NT2/D1 (cell line): Measurements from ENCODE around the gene BAK1.

Experiments used
- DNase-seq: peaks from one replicate; pipeline ENCODE4 v3.0.0-alpha.2; 2011; ENCODE audit warnings: low read depth, low spot score
- H3K27me3 ChIP-seq: 2 replicates; pipeline ENCODE4 v1.6.0; 2011; ENCODE audit warnings: mild to moderate bottlenecking; ENCODE audit not compliant: insufficient read length, insufficient read depth
- H3K36me3 ChIP-seq: 2 replicates; pipeline ENCODE4 v1.6.1; 2011; ENCODE audit warnings: mild to moderate bottlenecking, low read length, mixed read lengths; ENCODE audit not compliant: insufficient read depth, insufficient read length
- H3K4me1 ChIP-seq: 2 replicates; pipeline ENCODE4 v1.5.1; 2011; ENCODE audit not compliant: insufficient read depth, insufficient read length
- H3K4me3 ChIP-seq: 2 replicates; pipeline ENCODE4 v1.5.1; 2011; ENCODE audit warnings: low read depth; ENCODE audit not compliant: insufficient read length
- H3K9ac ChIP-seq: 2 replicates; pipeline ENCODE4 v1.6.0; 2011; ENCODE audit warnings: low read depth; ENCODE audit not compliant: insufficient read length
- H3K9me3 ChIP-seq: 2 replicates; pipeline ENCODE4 v1.5.1; 2011; ENCODE audit warnings: mild to moderate bottlenecking, low read length; ENCODE audit not compliant: insufficient read depth
- SUZ12 ChIP-seq: IDR thresholded peaks from 2 replicates; pipeline ENCODE4 v1.6.1; 2011; ENCODE audit not compliant: insufficient read length, insufficient read depth; ENCODE audit errors: extremely low read depth
- YY1 ChIP-seq: IDR thresholded peaks from 2 replicates; pipeline ENCODE4 v1.6.1; 2011; ENCODE audit not compliant: insufficient read length, insufficient read depth
- ZNF274 ChIP-seq: IDR thresholded peaks from 2 replicates; pipeline ENCODE4 v1.6.1; 2011; ENCODE audit warnings: mild to moderate bottlenecking, low read depth, low read length

The BAK1 gene

DNA sequence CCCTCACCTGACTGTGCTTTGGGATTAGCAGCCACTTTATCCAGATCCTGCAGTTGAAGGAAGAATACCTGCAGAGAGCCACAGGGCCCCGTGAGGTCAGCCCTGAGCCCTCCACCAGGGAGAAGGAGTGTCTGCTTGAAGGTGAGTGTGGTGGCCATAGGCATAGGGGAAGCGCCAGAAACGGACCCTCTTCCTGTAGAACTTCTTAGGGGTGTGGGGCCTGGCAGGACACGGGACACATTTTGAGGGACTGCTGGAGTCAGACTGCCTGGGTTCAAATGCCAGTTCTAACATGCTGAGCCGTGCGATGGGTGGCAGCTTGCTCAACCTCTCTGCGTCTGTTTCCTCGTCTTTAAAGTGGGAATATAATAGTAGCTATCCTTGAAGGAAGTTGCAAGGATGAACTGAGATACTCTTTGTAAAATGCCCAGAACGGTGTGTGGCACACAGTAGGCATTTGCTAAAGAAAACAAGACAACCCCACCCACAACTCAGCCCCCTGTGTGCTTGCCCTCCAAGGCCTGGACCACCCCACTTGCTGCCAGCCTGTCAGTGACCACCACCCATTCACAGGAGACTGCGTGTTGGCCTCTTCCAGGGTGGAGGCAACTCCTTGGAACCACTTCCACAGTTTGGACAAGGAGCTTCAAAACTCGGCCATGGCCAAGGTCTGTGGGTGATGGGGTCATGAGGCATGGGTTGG, 4.8 kb upstream of the BAK1 start:
- no peak for TF ChIP-seq YY1
- TF ChIP-seq ZNF274 = no peak
- TF ChIP-seq SUZ12 = no peak
- H3K9me3 ChIP-seq = no peaks in the 10 kb centered on the region
- no peak overlapping the region for H3K4me3 ChIP-seq
- H3K27me3 ChIP-seq = no peaks in the 10 kb centered on the region
- DNase-seq = no peak
- H3K9ac ChIP-seq = no peak overlapping the region
- no peaks in the 10 kb centered on the region for H3K36me3 ChIP-seq
- peaks cover 3% of the 10 kb centered on the region for H3K4me1 ChIP-seq

DNA sequence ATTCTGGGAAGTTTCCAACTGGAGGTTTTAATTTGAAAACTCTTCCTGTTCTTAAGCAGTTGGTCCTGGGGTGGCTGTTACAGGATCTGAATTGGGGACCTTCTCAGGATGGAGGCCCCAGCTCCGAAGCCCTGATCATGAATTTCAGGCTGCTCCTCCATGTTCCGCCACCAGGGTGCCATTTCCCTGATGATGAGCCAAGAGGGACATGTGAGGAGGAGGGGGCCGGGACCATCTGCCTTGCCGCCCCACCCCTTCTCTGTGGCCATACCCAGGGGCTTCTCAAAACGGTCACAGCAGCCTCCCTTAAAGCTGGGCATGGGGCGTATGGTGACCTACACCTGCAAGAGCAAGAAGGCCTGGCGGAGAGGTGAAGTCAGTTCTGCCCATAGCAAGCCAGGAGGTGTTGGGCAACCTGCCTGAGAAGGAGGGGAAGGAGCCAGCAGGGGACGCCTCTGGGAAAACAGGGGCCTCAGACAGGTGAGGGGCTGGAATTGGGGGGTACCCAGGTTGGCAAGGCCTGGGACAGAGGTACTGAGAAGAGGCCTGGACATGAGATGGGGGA, 3.6 kb upstream of the BAK1 start:
- Histone ChIP-seq H3K27me3 (no peaks in the 10 kb centered on the region), H3K36me3 (no peaks in the 10 kb centered on the region), H3K9me3 (no peaks in the 10 kb centered on the region), H3K9ac (no peak overlapping the region), H3K4me1 (no peaks in the 10 kb centered on the region), H3K4me3 (no peak overlapping the region)
- no peak for DNase-seq
- no peak for TF ChIP-seq YY1
- TF ChIP-seq ZNF274 = no peak
- TF ChIP-seq SUZ12 = no peak

DNA sequence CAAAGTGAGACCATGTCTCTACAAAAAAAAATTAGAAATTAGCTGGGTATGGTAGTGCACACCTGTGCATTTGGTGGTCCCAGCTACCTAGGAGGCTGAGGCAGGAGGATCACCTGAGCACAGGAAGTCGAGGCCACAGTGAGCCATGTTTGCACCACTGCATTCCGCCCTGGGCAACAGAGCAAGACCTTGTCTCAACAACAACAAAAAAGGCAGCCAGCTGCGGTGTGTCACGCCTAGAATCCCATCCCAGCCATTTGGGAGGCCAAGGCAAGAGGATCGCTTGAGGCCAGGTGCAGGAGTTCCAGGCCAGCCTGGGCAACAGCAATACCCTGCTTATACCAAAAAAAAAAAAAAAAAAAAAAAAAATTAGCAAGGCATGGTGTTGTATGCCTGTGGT, 1.1 kb upstream of the BAK1 start:
- DNase-seq = no peak
- no peaks in the 10 kb centered on the region for H3K27me3 ChIP-seq
- no peak for TF ChIP-seq YY1
- TF ChIP-seq SUZ12 = no peak
- no peak for TF ChIP-seq ZNF274
- no peak overlapping the region for H3K9ac ChIP-seq
- H3K9me3 ChIP-seq = no peaks in the 10 kb centered on the region
- peaks cover 3% of the 10 kb centered on the region for H3K4me1 ChIP-seq
- peaks cover 22% of the 10 kb centered on the region for H3K36me3 ChIP-seq
- H3K4me3 ChIP-seq = no peak overlapping the region

DNA sequence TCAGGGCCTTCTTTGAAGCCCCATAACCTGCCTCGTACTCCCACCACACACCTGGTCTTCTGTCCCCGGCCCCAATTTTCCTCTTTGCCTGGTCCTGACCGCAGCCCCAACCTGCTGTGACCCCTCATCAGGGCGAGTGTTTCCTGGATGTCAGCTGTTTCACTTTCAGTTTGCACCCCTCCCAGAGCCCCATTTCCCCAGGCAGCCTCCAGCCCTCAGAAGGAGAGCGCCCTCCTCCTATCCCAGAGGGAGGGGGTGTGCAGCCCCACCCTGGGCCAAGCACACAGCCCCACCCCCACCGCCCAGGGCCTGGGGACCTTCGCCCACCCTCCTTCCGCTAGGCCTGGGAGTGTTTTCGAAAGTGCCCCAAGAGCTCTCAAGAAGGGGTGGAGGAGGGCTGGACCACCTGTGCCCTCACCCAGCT, 1.5 kb downstream of the BAK1 start:
- no peaks in the 10 kb centered on the region for H3K9me3 ChIP-seq
- H3K27me3 ChIP-seq = no peaks in the 10 kb centered on the region
- H3K9ac ChIP-seq = no peak overlapping the region
- peaks cover 43% of the 10 kb centered on the region for H3K36me3 ChIP-seq
- no peak overlapping the region for H3K4me3 ChIP-seq
- DNase-seq = no peak
- TF ChIP-seq ZNF274 (no peak), SUZ12 (no peak), YY1 (no peak)
- peaks cover 3% of the 10 kb centered on the region for H3K4me1 ChIP-seq

DNA sequence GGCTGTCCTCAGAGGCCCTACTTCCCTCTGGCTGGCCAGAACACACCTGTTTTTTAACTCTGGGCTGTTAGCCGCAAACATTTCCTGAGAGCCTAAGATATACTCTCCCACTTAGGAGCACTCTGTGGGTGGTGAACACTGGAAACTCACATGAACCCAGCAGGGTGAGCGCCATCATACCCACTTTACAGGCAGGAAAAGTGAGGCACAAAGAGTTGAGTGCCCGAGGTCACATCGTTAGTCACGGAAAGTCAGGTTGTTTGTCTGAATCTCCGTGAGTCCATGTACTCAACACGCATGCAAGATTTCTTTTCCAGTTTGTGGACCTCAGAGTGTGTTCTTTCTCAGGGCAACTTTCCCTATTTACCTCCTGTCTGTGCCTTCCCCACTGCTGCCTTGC, 1.9 kb downstream of the BAK1 start:
- Histone ChIP-seq H3K4me3 (no peak overlapping the region), H3K9me3 (no peaks in the 10 kb centered on the region), H3K4me1 (peaks cover 3% of the 10 kb centered on the region), H3K9ac (no peak overlapping the region), H3K27me3 (no peaks in the 10 kb centered on the region), H3K36me3 (peaks cover 43% of the 10 kb centered on the region)
- no peak for DNase-seq
- TF ChIP-seq SUZ12 = no peak
- no peak for TF ChIP-seq ZNF274
- TF ChIP-seq YY1 = no peak

DNA sequence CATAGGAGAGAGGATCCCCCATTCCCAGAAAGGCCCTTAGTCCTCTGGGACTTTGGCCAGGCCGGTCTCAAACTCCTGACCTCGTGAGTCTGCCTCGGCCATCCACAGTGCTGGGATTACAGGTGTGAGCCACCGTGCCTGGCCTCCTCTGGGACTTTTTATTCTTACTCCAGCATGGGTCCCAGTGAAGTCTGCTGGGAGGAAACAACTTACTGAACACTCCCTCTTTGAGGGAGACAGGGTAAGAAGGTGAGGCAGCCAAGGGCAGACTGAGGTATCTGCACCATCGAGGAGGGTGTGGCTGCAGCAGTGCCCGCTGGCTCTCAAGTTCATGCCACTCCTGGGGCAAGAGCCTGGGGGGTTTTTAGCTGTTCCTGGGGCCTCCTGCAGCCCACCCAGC, 2.4 kb downstream of the BAK1 start:
- TF ChIP-seq SUZ12 (no peak), YY1 (no peak), ZNF274 (no peak)
- H3K27me3 ChIP-seq = no peaks in the 10 kb centered on the region
- no peak overlapping the region for H3K9ac ChIP-seq
- H3K4me3 ChIP-seq = no peak overlapping the region
- peaks cover 3% of the 10 kb centered on the region for H3K4me1 ChIP-seq
- no peak for DNase-seq
- H3K36me3 ChIP-seq = peaks cover 43% of the 10 kb centered on the region
- H3K9me3 ChIP-seq = no peaks in the 10 kb centered on the region

DNA sequence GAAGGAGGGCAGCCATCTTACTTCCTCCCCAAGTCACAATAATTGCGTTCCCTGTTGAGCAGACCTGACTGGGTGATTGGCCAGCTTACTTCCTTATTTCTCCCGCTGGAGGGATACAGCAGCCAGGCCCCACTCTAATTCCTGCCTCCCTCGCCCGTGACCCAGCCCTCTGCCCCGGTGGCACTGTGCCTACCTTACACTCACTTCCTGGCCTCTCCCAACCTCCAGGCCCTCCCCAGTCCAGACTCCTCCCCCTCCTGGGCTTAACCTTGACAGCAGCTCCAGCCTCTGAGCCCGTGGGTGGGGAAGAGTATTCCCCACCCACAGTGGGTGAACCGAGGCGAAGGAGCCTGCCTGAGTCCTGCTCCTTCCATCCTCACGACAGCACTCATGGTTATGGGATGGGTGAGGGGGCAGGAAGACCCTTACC, 3.0 kb downstream of the BAK1 start:
- H3K9me3 ChIP-seq = no peaks in the 10 kb centered on the region
- H3K4me1 ChIP-seq = peaks cover 3% of the 10 kb centered on the region
- H3K36me3 ChIP-seq = peaks cover 47% of the 10 kb centered on the region
- no peak for TF ChIP-seq YY1
- TF ChIP-seq SUZ12 = no peak
- no peak for TF ChIP-seq ZNF274
- H3K4me3 ChIP-seq = no peak overlapping the region
- no peaks in the 10 kb centered on the region for H3K27me3 ChIP-seq
- no peak for DNase-seq
- H3K9ac ChIP-seq = no peak overlapping the region
